NCI-H146 (cell line): ENCODE data around the gene MRPS7.
"Not testable (repeated sequence)": the region's sequence is repeated elsewhere in the genome, so short reads cannot be mapped to it uniquely, and the experiment has no call there.

Experiments
- DNase-seq: peaks from one replicate; lab custom pipeline; 2025; lab: John Stamatoyannopoulos, UW

The MRPS7 gene

DNA sequence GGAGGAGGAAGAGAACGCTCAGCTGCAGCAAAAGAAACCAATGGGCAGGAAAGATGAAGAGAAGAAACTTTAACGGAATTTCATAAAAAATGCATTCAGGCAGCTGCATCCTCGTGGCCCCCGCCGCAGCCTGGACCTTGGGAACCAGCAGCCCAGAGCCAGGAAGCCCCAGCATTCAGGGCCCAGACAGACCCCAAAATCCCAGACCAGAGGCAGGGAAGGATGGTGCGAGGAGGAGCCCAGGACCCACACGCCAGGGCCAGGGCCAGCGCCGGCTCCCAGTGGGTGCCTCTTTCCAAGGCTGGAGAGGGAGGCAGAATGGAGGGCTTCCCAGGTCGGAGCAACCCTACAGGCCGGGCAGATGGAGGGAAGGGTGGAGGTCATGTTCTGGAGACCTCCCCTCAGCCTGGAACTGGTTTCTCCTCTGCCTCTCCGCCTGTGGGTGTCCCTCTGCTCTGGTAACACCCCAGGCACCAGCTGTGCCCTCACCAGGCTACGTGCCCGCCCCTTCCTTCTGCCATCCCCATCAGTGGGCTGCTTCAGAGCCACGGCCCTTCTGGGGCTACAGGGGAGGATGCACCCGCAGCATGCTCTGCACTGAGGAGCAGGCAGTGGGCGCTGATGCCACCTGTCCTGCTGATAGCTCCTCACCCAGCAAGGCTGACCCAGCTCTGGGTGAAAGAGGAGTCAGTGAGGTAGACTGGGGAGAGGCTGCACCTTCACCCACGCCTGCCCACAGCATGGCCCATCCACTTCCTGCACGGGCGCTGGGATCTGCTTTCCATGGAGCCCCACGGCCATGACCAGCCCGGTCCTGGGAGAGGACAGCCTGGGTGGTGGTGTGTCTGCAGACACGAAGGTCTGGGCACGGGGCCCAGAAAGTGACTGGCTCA, 10.5 kb downstream of the MRPS7 start:
- no peak for DNase-seq

- no peak for DNase-seq
These were observed 11.1 kb downstream of the MRPS7 start for GRCh38 chr17:75272848-75273184.

- no peak for DNase-seq
These were observed 12.5 kb downstream of the MRPS7 start for GRCh38 chr17:75273977-75274708.

- no peak for DNase-seq
These were observed 16.0 kb downstream of the MRPS7 start for GRCh38 chr17:75277664-75278071.

DNA sequence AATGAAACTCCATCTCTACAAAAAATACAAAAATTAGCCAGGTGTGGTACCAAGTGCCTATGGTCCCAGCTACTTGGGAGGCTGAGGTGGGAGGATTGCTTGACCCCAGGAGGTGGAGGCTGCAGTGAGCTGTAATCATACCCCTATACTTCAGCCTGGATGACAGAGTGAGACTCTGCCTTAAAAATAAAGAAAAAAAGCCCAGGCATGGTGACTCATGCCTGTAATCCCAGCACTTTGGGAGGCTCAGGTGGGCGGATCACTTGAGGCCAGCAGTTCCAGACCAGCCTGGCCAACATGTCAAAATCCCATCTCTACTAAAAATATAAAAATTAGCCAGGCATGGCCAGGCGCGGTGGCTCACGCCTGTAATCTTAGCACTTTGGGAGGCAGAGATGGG, 18.5 kb downstream of the MRPS7 start:
- not testable (repeated sequence) for DNase-seq

DNA sequence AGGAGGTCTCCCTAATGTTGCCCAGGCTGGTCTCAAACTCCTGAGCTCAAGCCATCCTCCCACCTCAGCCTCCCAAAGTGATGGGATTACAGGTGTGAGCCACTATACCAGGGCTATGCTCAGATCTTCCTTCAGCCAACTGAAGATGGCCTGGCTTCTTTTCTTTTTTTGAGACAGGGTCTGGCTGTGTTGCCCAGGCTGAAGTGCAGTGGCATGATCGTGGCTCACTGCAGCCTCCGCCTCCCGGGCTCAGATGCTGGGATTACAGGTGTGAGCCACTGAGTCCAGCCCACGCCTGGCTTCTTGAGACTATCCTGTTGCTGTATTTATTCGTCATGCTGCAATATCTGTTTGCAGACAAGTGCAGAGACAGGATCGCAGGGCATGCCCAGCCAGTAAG, 23.4 kb downstream of the MRPS7 start:
- no peak for DNase-seq

- no peak for DNase-seq
These were observed 25.5 kb downstream of the MRPS7 start for GRCh38 chr17:75287221-75287620.

GRCh38 chr17:75288359-75288758, 26.7 kb downstream of the MRPS7 start:
- DNase-seq = no peak

GRCh38 chr17:75288770-75289114, 27.1 kb downstream of the MRPS7 start:
- DNase-seq = peak; percentile 80

- DNase-seq = peak; percentile 98
These were observed 27.6 kb downstream of the MRPS7 start, which contains the start of gene SLC25A19 for GRCh38 chr17:75289115-75289831. TSS of gene SLC25A19 (minus strand) at chr17:75289433. CDS start at chr17:75286764, 2,669 bp downstream.

- peak; percentile 28 for DNase-seq
These were observed 28.2 kb downstream of the MRPS7 start for GRCh38 chr17:75289832-75290337.

DNA sequence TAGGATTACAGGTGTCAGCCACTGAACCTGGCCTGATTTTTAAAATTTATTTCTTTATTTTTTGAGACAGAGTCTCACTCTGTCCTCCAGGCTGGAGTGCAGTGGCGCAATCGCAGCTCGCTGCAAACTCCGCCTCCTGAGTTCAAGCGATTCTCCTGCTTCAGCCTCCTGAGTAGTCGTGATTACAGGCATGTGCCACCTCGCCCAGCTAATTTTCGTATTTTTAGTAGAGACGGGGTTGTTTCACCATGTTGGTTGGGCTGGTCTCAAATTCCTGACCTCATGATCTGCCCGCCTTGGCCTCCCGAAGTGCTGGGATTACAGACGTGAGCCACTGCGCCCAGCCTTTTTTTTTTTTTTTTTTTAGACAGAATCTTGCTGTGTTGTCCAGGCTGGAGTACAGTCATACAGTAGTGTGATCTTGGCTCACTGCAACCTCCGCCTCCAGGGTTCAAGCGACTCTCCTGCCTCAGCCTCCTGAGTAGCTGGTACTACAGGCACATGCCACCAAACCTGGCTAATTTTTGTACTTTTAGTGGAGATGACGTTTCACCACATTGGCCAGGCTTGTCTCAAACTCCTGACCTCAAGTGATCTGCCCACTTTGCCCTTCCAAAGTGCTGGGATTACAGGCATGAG, 31.2 kb downstream of the MRPS7 start:
- DNase-seq = not testable (repeated sequence)

DNA sequence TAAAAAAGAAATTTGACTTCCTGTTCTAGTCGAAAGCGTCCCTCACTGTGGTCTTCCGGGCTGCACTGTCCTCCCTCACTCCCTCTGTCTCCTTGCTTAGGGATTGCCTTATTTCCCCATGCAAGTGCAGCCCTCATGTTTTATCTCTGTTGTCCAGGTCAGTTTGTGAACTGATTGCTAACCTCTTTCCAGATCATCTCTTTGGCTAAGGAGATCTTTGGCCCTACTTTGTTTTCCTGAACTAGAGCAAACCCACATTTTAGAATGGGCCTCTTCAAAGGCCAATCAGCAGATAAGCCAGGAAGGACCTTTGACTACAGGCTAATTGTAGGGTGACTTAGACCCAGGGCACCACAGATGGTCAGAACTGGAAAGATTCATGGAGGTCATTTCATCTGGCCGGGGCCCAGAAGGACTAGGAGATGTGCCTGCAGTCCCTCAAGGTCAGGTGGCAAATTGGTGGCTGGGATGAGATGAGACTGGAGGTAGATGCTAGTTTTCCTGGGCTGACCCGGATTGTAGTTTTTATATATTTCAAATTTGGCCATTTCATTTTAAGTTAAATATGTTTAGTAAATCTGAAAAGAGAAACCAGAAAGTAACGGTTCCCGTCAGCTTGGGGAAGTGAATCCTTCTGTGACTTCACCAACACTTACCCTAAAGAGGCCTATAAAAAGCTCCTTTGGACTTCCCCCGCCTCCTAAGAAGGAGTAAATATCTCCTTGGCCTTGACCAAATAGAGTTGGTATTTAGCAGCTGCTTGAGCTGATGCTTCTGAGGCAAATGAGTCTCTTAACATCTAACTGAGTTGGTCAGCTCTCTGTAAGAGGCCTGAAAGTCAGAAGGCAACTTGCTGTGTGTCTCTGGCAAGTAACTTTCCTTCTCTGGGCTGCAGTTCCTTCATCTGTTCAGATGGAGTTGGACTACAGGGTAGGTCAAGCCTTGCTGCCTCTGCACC, 33.8 kb downstream of the MRPS7 start:
- no peak for DNase-seq

- no peak for DNase-seq
These were observed 38.6 kb downstream of the MRPS7 start for GRCh38 chr17:75300280-75300679.

DNA sequence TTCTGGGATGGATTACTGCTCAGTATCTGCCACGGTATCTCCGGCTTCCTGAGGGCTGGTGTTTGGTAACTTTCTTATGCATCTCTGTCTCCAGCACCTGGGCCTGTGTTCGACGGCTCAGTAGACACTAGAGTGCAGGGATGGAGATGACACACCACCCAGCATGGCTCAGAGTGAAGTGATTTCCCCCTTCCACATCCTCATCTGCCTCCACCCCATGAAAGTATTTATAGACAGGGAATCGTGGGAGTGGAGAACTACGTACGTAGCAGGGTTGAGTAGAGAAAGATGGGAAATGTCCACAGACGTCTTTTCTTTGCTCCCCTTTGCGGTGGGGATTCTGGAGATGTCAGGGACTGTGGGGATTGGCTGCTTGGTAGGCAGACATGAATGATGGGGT, 39.4 kb downstream of the MRPS7 start:
- no peak for DNase-seq

DNA sequence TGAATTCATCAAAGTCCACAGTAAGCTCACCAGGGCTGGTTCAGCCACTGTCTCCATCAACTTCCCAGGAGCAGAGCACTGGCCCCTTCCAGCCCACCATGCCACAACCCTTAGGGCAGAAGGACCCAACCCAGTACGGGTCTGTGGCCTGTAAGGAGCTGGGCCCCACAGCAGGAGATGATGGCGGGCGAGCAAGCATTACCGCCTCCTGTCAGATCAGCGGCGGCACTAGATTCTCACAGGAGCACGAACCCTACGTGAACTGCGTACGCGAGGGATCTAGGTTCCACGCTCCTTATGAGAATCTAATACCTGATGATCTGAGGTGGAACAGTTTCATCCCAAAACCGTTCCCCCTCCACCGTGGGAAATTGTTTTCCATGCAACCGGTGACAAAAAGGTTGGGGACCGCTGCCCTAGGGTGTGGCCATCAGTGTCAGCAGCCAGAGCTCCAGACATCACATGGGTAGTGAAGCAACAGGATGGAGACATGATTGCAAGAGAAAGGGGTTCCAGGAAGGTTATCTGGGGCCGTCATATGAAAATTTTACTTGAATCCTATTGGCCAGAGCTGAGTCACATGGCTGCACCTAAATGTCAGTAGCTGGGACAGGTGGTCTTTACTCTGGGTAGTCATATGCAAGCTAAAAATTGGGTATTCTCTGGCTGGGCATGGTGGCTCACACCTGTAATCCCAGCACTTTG, 40.0 kb downstream of the MRPS7 start:
- no peak for DNase-seq

DNA sequence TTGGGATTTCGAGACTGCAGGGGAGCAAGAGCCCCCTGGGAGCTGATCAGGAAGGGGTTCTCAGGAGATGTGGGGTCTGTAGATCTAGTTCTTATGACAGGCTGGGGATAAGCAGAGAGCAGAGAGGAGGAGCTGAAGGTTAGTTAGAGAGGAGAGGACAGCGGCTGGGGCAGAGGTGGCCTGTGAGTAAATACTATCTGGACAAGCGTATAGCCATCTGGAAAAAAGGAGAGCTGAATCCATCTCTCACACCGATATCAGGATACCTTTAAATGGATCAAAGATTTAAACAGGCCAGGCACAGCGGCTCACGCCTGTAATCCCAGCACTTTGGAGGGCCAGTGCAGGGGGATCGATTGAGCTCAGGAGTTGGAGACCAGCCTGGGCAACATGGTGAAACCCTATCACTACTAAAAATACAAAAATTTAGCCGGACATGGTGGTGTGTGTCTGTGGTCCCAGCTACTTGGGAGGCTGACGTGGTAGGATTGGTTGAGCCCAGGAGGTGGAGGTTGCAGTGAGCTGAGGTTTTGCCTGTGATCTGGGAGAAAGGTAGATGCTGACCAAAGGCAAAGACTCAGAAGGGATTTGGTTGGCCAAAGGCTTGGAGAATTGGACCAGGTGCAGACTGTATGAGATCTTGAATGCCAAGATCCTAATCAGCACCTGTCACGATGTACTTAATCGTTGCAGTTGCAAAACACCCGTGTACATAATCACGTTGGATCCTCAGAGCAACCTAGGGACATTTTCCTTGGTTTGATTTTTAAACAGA, 46.5 kb downstream of the MRPS7 start:
- no peak for DNase-seq

DNA sequence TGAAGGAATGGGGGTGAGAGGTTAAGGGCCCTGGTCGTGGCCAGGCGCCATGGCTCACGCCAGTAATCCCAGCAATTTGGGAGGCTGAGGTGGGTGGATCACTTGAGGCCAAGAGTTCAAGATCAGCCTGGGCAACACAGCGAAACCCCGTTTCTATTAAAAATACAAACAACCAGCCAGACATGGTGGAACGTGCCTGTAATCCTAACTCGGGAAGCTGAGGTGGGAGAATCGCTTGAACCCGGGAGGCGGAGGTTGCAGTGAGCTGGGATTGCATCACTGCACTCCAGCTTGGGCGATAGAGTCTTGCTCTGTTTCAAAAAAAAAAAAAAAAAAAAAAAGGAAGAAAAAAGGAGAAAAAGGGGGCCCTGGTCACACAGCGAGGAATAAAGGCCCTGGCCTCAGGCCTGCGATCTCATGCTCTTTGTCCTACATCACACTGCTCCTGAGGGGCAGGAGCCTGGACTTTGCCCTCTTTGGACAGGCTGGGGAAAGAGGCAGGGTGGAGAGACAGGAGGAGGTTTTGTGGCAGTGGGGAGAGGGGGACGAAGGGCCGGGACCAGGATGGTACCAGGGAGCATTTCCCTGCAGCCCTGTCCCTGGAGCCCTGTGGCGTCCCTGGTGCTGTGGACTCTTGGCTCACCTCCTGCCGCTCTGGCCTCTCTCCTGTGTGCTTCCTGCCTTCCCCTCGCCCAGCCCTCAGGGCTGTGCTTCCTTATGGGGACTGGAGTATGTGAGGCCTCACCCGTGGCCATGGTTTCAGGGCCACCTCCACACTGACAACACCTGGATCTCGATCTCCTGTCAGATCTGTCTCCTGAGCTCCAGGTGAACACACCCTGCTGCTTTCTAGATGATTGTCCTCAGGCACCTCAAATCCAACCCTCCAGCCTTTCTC, 47.3 kb downstream of the MRPS7 start:
- DNase-seq = peak; percentile 67
